HG03460 (cell line): Measurements from ENCODE around the gene HM13.
"Not testable (repeated sequence)": the region's sequence is repeated elsewhere in the genome, so short reads cannot be mapped to it uniquely, and the experiment has no call there.

Source experiments
- ATAC-seq: cut with Tn5 transposase; IDR thresholded peaks from one replicate; pipeline ENCODE4 v1.9.1; 2021; ENCODE audit not compliant: unreplicated experiment

HM13 gene

DNA sequence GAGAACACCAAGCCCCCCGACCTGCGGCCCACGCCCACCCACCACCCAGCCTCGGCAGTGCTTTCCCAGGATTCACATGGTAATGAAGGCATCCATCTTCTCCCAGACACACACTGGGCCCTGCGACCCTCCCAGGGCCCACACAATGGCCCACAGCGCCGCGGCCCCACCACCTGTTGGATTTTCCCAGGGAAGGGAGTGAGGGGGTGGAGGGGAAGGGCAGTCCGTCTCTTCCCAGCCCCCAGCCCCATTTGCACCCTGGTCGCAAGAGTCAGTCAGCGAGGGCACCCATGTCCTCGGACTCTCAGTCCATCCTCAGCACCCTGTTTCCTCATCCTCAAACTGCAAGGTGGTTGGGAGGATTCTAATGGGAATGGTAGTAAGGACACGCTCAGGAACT lies 67.1 kb downstream of the HM13 start:
- ATAC-seq = no peak

DNA sequence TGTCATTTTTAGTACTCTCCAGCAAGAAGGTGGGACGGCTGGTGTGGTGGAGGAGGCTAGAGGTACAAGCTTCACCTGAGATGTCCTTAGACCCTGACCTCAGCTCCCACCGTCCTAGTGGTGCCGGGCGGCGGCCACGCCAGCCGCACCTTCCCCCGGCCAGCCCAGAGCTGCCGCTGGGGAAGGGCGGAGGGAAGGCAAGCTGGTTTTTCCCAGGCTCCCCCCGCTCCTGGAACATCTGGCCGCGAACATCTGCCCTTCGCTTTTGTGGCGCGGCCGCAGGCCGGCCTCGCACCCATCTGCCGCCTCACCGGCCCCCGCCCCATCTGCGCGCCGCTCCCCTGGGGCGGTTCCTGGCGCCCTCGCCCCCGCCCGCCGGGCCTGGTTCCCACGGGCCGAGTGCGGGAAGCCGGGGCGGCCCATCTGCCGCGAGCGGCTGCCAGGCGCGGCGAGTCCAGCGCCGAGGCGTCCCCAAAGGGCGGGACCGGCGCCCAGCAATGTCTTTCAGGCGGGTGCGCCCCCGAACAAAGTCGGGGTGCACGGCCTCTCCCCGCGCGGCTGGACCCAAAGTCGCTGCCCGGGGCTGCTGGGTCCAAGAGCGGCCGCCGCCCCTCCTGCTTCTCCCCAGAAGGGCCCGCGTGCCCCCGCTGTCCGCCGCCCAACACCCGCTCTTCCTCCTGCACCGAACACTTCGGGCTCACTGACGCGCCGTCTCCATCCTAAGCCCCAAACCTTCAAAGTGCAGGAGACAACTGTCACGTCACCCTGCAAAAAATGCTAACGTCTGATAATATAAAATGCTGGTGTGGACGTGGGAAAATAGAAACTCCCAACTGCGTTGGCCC lies 73.5 kb downstream of the HM13 start:
- no peak for ATAC-seq

- ATAC-seq = no peak
Observed at GRCh38 chr20:31590717-31591225, 76.5 kb downstream of the HM13 start.

GRCh38 chr20:31593221-31594001 lies 79.2 kb downstream of the HM13 start:
- no peak for ATAC-seq

GRCh38 chr20:31594002-31594557 lies 79.8 kb downstream of the HM13 start:
- no peak for ATAC-seq

- no peak for ATAC-seq
Observed at GRCh38 chr20:31594558-31595379, 80.5 kb downstream of the HM13 start.

- no peak for ATAC-seq
Observed at GRCh38 chr20:31595380-31595653, 81.1 kb downstream of the HM13 start.

DNA sequence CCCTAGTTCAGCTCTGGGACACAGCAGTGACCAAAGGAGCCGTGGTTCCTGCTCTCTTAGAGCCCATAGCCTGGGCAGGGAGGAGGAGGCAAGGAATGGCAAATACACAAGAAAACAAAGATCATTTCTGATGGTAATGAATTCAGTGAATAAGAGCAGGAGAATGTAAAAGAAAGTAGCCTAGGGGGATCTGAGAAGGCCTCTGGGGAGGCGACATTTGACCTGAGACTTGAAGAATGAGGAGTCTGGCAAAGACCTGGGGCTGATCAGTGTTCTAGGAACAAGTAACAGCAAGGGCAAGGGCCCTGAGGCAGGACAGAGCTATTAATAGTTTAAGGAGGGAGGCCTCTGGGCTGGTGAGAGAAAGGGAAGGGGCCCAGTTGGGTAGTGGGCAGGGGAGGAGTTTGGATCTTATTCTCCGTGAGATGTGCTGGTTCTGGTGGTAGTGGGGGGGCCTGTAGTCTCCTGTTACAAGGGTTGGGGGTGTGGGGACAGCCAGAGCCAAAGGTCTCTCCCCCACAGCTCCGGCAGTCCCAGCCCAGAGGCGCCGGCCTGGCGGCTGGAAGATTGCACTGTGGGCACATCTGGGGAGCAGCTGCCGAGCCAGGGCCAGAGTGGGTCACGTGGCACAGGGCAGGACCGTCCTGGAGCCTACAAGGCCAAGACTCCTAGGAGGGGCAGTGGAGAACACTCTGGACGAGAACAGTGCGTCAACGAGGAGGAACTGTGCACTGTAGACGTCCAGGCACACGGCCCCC lies 81.6 kb downstream of the HM13 start:
- ATAC-seq = no peak

GRCh38 chr20:31596412-31596715 lies 82.1 kb downstream of the HM13 start:
- ATAC-seq = not testable (repeated sequence)

DNA sequence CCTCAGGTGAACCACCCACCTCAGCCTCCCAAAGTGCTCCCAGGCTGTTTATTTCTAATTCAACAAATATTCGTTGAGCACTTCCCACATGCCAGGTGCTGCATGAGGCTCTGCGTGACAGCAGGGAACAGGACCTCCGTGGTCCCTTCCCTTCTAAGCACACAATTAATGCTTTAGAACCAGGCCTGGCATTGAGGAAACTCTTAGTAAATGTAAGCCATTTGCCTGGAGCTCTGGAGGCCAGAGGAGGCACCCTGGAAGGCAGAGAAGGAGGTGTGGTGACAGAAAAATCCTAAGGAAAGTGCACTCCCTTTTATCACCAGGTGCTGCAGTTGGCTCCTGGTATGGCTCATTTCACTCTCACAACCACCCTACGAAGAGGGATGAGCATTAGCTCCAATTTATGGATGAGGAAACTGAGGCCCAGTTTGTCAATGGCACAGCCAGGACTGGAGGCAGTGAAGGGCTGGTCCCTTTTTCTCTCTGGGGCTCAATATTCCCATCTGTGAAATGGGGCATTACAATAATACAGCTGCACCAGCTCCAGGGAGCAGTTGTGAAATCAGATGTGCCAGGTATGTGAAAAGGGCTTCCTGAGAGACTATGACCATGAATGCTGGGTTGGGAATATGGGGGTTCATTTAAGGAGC lies 82.7 kb downstream of the HM13 start:
- ATAC-seq = no peak

DNA sequence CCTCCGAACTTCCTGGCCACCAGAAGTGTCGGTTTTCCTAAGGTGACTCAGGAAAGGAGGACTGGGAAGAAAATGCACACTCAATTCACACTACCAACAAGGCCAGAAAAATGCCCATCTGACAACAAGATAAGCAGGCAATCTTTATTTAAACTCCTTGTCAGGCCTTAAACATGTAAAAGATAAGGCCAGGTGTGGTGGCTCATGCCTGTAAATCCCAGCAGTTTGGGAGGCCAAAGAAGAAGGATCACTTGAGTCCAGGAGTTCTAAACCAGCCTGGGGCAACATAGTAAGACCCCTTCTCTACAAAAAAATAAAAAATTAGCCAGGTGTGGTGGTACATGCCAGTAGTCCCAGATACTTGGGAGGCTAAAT lies 83.2 kb downstream of the HM13 start:
- ATAC-seq = no peak

DNA sequence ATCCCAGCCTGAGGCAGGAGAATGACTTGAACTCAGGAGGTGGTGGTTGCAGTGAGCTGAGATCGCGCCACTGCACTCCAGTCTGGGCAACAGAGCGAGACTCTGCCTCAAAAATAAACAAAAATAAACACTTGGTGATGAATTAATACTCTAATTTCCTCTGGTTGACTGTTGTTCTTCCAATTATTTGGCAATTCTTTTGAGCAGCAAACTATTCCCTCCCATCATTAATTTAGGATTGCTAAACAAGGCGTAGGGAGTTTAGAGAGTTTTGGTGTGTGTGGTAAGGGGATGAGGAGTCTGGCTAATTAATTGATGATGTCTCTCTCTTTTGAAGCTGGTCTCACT lies 88.2 kb downstream of the HM13 start:
- ATAC-seq = no peak

- ATAC-seq = peak; percentile 39
Observed at GRCh38 chr20:31602779-31603441, 88.7 kb downstream of the HM13 start.

- ATAC-seq = no peak
Observed at GRCh38 chr20:31603822-31604566, 89.8 kb downstream of the HM13 start.

- no peak for ATAC-seq
Observed at GRCh38 chr20:31604567-31605030, 90.4 kb downstream of the HM13 start.

DNA sequence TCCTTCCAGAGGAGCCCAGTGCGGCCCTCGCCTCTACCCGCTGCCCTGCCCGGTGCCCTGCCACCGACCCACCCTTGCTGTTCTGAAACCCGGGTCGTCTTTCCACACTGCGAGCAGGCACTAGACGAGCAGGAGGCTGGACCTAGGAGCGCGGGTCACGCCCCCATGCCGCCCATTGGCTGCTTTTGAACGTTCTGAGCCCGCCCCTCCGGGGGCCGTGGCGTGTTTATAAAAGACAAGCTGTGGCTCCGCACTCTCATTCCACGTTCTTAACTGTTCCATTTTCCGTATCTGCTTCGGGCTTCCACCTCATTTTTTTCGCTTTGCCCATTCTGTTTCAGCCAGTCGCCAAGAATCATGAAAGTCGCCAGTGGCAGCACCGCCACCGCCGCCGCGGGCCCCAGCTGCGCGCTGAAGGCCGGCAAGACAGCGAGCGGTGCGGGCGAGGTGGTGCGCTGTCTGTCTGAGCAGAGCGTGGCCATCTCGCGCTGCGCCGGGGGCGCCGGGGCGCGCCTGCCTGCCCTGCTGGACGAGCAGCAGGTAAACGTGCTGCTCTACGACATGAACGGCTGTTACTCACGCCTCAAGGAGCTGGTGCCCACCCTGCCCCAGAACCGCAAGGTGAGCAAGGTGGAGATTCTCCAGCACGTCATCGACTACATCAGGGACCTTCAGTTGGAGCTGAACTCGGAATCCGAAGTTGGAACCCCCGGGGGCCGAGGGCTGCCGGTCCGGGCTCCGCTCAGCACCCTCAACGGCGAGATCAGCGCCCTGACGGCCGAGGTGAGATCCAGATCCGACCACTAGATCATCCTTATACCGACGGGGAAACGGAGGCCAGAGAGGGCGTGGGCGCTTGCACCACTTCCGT lies 91.0 kb downstream of the HM13 start, which contains the start of gene ID1:
Gene ID1, plus strand, starts transcription at position 259 of the 871 bp plus-strand sequence. Its CDS starts 99 bp downstream, at position 358.
- peak; percentile 94 for ATAC-seq

DNA sequence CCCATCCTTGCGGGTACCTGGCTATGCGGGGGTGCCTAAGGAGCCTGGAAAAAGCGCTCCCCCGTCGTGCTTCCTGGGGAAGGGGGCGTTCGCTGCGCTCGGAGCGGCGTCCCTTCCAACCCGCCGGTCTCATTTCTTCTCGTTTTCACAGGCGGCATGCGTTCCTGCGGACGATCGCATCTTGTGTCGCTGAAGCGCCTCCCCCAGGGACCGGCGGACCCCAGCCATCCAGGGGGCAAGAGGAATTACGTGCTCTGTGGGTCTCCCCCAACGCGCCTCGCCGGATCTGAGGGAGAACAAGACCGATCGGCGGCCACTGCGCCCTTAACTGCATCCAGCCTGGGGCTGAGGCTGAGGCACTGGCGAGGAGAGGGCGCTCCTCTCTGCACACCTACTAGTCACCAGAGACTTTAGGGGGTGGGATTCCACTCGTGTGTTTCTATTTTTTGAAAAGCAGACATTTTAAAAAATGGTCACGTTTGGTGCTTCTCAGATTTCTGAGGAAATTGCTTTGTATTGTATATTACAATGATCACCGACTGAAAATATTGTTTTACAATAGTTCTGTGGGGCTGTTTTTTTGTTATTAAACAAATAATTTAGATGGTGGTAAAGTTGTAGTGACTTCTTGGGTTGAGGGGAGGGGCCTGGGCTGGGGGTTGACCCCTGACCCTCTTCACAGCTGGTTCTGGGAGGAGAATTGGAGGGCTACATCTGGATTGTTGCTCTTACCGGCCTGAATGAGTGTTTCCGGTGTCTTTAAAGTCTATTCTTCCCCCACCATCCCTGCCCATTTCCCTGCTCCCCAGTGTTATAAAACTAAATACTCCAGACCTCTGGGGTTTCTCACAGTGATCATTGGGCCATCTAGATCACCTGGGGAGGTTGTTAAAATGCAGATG lies 91.9 kb downstream of the HM13 start:
- ATAC-seq = no peak
